Measurements from ENCODE around the gene SCAF8.

DNA sequence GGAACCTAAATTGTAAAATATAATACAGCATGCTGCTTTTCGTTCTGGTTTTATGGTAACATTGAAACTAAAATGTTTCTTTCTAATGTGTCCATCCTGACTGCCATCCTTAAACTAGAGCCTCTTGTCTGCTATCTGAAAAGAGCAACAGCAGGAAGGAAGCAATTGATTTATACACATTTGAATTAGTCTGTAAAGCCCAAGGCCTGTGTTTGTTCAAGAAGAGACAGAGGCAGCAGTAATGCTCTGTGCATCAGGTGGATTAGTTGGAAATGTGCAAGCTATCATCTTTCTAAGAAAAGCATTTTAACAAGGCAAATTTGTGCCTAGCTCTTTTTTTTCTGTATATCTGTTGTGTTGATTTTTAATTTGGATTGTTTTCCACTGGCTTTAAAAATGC is 128.6 kb downstream of the SCAF8 start:
- TF ChIP-seq, protein P1, sequence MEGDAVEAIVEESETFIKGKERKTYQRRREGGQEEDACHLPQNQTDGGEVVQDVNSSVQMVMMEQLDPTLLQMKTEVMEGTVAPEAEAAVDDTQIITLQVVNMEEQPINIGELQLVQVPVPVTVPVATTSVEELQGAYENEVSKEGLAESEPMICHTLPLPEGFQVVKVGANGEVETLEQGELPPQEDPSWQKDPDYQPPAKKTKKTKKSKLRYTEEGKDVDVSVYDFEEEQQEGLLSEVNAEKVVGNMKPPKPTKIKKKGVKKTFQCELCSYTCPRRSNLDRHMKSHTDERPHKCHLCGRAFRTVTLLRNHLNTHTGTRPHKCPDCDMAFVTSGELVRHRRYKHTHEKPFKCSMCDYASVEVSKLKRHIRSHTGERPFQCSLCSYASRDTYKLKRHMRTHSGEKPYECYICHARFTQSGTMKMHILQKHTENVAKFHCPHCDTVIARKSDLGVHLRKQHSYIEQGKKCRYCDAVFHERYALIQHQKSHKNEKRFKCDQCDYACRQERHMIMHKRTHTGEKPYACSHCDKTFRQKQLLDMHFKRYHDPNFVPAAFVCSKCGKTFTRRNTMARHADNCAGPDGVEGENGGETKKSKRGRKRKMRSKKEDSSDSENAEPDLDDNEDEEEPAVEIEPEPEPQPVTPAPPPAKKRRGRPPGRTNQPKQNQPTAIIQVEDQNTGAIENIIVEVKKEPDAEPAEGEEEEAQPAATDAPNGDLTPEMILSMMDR (IDR thresholded peaks at IDR 0.05; ENCODE audit: control extremely low read depth in 1 of 3, insufficient read depth in 1 of 3, low read depth in 1 of 3, low read length in 3 of 3) = no peak
- no peak for TF ChIP-seq RNF2 (IDR thresholded peaks at IDR 0.05; ENCODE audit: borderline replicate concordance, low read depth, low read length, missing control alignments, poor library complexity, severe bottlenecking)
